ENCODE results near the gene SBF2.

DNA sequence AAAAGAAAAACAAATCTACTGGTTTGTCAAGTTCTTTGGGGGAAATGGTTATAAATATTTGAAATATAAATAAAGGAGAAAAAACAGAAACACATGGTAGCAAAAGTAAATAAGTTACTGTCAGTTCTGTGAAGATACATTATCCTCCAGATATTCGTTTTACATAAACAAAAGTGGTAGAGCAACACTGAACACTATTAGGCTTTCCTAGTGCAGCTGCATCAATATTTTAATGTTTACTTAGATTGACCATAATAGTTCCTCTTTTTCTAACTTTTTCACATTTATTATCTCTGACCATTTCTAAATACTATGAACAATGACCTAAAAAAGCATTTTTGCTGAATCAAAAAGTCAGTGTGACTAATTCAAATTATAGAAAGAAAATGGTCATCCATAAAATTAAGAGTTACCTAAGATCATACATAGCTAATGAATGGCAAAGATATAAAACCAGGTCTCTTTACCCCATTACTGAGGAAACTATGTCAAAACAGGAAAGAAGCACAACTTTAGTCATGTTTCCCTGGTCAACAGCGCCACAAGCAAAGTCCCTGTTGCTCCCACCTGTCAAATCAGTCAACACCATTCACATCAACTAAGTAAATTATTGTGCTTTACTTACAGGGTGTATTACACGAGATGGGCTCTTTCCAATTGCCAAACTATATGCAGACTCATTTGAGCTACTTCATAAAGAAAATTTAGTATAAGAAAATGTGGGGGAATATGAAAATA, 38.5 kb downstream of the SBF2 start:
- TF ChIP-seq, protein P1, sequence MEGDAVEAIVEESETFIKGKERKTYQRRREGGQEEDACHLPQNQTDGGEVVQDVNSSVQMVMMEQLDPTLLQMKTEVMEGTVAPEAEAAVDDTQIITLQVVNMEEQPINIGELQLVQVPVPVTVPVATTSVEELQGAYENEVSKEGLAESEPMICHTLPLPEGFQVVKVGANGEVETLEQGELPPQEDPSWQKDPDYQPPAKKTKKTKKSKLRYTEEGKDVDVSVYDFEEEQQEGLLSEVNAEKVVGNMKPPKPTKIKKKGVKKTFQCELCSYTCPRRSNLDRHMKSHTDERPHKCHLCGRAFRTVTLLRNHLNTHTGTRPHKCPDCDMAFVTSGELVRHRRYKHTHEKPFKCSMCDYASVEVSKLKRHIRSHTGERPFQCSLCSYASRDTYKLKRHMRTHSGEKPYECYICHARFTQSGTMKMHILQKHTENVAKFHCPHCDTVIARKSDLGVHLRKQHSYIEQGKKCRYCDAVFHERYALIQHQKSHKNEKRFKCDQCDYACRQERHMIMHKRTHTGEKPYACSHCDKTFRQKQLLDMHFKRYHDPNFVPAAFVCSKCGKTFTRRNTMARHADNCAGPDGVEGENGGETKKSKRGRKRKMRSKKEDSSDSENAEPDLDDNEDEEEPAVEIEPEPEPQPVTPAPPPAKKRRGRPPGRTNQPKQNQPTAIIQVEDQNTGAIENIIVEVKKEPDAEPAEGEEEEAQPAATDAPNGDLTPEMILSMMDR (IDR thresholded peaks at IDR 0.05): no peak
- TF ChIP-seq POLR2A (IDR thresholded peaks at IDR 0.05): no peak
